ENCODE measurements around the gene STRN3. TPM values are rescaled to one million over a fixed set of nuclear protein-coding genes. Genes with fewer than 3 reads are reported as not detected.
A peak's percentile ranks its signal among the peaks of the same experiment; 100 is the strongest.

Gene STRN3
- total and polyA plus RNA-seq, 7 donors = 13.9 to 79.7 (median 64.9) TPM

- H3K9me3 ChIP-seq = no peaks in the 10 kb centered on the region
- H3K4me3 ChIP-seq = no peak overlapping the region
- DNase-seq = no peak
- no peaks in the 10 kb centered on the region for H3K27me3 ChIP-seq
- WGBS, 2 donors = 76 to 89% methylated on average over 4 of the region's 4 CpGs
- TF ChIP-seq, protein P1, sequence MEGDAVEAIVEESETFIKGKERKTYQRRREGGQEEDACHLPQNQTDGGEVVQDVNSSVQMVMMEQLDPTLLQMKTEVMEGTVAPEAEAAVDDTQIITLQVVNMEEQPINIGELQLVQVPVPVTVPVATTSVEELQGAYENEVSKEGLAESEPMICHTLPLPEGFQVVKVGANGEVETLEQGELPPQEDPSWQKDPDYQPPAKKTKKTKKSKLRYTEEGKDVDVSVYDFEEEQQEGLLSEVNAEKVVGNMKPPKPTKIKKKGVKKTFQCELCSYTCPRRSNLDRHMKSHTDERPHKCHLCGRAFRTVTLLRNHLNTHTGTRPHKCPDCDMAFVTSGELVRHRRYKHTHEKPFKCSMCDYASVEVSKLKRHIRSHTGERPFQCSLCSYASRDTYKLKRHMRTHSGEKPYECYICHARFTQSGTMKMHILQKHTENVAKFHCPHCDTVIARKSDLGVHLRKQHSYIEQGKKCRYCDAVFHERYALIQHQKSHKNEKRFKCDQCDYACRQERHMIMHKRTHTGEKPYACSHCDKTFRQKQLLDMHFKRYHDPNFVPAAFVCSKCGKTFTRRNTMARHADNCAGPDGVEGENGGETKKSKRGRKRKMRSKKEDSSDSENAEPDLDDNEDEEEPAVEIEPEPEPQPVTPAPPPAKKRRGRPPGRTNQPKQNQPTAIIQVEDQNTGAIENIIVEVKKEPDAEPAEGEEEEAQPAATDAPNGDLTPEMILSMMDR (IDR thresholded peaks at IDR 0.05) = no peak
- no peak for TF ChIP-seq POLR2A (IDR thresholded peaks at IDR 0.05)
- no peak for TF ChIP-seq POLR2AphosphoS5 (IDR thresholded peaks at IDR 0.05)
- no peak for TF ChIP-seq EP300 (IDR thresholded peaks at IDR 0.05)
- H3K27ac ChIP-seq = peak overlapping the region in 1 of 4 donors; percentile 28
- peaks cover 0 to 18% (median 0%) of the 10 kb centered on the region in 4 donors for H3K36me3 ChIP-seq
- H3K4me1 ChIP-seq = peaks cover 0 to 42% (median 27%) of the 10 kb centered on the region in 4 donors
- intact Hi-C loops (cut with DNase I) = no loop called here
Measured at GRCh38 chr14:30894923-30895515, 131.2 kb downstream of the STRN3 start.

GRCh38 chr14:30893819-30894218, 132.4 kb downstream of the STRN3 start:
- H3K27me3 ChIP-seq = no peaks in the 10 kb centered on the region
- H3K36me3 ChIP-seq = peaks cover 0 to 18% (median 0%) of the 10 kb centered on the region in 4 donors
- no peak overlapping the region for H3K4me3 ChIP-seq
- peaks cover 0 to 42% (median 25%) of the 10 kb centered on the region in 4 donors for H3K4me1 ChIP-seq
- no peak overlapping the region for H3K27ac ChIP-seq
- 87 to 91% methylated on average over 2 of the region's 2 CpGs for WGBS, 2 donors
- DNase-seq = no peak
- TF ChIP-seq POLR2A (IDR thresholded peaks at IDR 0.05) (no peak), EP300 (IDR thresholded peaks at IDR 0.05) (no peak)
- no peaks in the 10 kb centered on the region for H3K9me3 ChIP-seq
- intact Hi-C loops (cut with DNase I) = no loop called here

GRCh38 chr14:30889244-30889594, 137.0 kb downstream of the STRN3 start:
- H3K27me3 ChIP-seq = no peaks in the 10 kb centered on the region
- no peaks in the 10 kb centered on the region for H3K9me3 ChIP-seq
- H3K27ac ChIP-seq = no peak overlapping the region
- peaks cover 0 to 2% (median 0%) of the 10 kb centered on the region in 4 donors for H3K36me3 ChIP-seq
- H3K4me3 ChIP-seq = no peak overlapping the region
- intact Hi-C loops (cut with DNase I) = no loop called here
- 72 to 84% methylated on average over 4 of the region's 4 CpGs for WGBS, 2 donors
- no peak for DNase-seq
- TF ChIP-seq EP300 (IDR thresholded peaks at IDR 0.05) (no peak), POLR2AphosphoS5 (IDR thresholded peaks at IDR 0.05) (no peak), POLR2A (IDR thresholded peaks at IDR 0.05) (no peak)
- TF ChIP-seq, protein P1 (IDR thresholded peaks at IDR 0.05) = no peak
- H3K4me1 ChIP-seq = peaks cover 0 to 10% (median under 1%) of the 10 kb centered on the region in 4 donors

GRCh38 chr14:30888480-30889243, 137.5 kb downstream of the STRN3 start:
- TF ChIP-seq POLR2AphosphoS5 (IDR thresholded peaks at IDR 0.05) = peak in 1 of 4 donors; percentile 8
- TF ChIP-seq EP300 (IDR thresholded peaks at IDR 0.05) = no peak
- no peaks in the 10 kb centered on the region for H3K36me3 ChIP-seq
- intact Hi-C loops (cut with DNase I) = no loop called here

GRCh38 chr14:30885840-30886740, 140.1 kb downstream of the STRN3 start:
- intact Hi-C loops (cut with DNase I) = no loop called here
- Histone ChIP-seq H3K27ac (no peak overlapping the region), H3K36me3 (no peaks in the 10 kb centered on the region), H3K4me3 (no peak overlapping the region), H3K9me3 (no peaks in the 10 kb centered on the region), H3K4me1 (peaks cover 0 to 8% (median 0%) of the 10 kb centered on the region in 4 donors), H3K27me3 (no peaks in the 10 kb centered on the region)
- WGBS, 2 donors = 91 to 94% methylated on average over 7 of the region's 7 CpGs
- TF ChIP-seq, protein P1 (IDR thresholded peaks at IDR 0.05) = no peak
- TF ChIP-seq EP300 (IDR thresholded peaks at IDR 0.05) (no peak), POLR2A (IDR thresholded peaks at IDR 0.05) (no peak), POLR2AphosphoS5 (IDR thresholded peaks at IDR 0.05) (no peak)
- no peak for DNase-seq

More at GRCh38 chr14:30888480-30889243, 137.5 kb downstream of the STRN3 start:
- no peak for DNase-seq
- Histone ChIP-seq H3K4me3 (no peak overlapping the region), H3K27ac (no peak overlapping the region), H3K27me3 (no peaks in the 10 kb centered on the region), H3K4me1 (peaks cover 0 to 8% (median 0%) of the 10 kb centered on the region in 4 donors), H3K9me3 (no peaks in the 10 kb centered on the region)
- 93 to 95% methylated on average over 5 of the region's 5 CpGs for WGBS, 2 donors

All from sigmoid colon (tissue), 7 donors.